GM19455 (cell line): Measurements from ENCODE around the gene NSUN4.
"Not testable (repeated sequence)": the region's sequence is repeated elsewhere in the genome, so short reads cannot be mapped to it uniquely, and the experiment has no call there.

Experiments
- ATAC-seq: cut with Tn5 transposase; IDR thresholded peaks from one replicate; pipeline ENCODE4 v1.9.1; 2021; ENCODE audit not compliant: unreplicated experiment

Gene NSUN4

DNA sequence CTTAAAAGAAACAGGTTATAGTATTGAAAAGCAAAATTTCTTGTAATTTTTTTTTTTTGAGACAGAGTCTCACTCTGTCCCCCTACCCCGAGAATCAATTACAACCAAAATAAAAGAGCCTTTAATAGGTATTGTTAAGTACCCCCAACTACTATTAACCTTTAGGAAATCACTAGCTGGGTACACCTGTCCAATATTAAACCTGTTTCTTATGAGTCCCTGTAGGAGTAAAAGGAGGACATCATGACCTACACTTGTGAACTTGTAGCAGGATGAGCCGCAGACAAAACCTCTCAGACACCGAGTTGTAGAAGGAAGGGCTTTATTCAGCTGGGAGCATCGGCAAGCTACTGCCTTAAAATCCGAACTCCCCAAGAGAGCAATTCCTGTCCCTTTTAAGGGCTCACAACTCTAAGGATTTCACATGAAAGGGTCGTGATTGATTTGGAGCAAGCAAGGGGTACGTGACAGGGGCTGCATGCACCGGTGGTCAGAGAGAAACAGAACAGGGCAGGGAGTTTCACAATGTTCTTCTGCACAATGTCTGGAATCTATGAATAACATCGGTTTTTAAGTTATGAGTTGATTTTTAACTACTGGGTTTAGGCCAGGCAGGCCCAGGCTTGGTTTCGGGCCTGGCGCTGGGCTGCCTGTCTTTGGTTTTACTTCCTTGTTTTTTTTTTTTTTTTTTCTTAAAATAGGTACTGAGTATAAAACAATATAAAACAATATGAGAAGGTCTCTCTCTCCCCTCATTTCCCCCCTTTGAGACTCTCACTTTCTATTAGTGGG is 15.1 kb upstream of the NSUN4 start:
- peak; percentile 58 for ATAC-seq

DNA sequence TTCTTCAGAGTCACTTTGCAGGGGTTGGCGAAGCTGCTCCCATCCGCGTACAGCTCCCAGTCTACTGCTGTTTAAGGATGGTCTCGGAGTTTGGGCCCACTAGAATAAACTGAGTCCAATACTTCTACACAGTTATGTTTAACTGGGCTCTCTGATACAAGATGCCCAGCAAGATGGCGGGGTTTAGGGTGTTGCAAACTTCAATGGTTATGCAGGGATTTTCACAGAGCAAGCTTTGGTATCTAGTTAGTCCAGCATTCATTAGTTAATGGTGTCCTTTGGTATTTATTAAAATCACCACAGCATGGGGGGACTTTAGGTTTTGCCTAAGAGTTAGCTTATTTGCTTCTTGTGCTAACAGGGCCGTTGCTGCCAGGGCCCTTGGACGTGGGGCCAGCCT is 12.4 kb upstream of the NSUN4 start:
- ATAC-seq, result not testable (repeated sequence)

- not testable (repeated sequence) for ATAC-seq
Measured at GRCh38 chr1:46329807-46330206, 10.8 kb upstream of the NSUN4 start.

DNA sequence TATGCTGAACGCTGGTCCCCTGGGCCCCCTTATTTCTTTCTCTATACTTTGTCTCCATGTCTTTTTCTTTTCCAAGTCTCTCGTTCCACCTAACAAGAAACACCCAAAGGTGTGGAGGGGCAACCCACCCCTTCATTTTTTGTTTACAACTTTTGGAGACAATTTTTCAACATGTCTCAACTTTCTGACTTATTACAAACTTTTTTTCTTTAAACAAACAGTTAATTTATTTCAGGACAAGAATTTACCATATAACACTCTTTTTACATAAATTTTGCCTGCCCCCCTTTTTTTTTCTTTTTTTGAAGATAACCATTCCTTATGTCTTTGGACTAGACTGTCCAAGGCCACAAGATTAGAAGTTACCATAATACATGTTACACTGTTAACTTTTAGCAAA is 10.2 kb upstream of the NSUN4 start:
- ATAC-seq, result not testable (repeated sequence)

DNA sequence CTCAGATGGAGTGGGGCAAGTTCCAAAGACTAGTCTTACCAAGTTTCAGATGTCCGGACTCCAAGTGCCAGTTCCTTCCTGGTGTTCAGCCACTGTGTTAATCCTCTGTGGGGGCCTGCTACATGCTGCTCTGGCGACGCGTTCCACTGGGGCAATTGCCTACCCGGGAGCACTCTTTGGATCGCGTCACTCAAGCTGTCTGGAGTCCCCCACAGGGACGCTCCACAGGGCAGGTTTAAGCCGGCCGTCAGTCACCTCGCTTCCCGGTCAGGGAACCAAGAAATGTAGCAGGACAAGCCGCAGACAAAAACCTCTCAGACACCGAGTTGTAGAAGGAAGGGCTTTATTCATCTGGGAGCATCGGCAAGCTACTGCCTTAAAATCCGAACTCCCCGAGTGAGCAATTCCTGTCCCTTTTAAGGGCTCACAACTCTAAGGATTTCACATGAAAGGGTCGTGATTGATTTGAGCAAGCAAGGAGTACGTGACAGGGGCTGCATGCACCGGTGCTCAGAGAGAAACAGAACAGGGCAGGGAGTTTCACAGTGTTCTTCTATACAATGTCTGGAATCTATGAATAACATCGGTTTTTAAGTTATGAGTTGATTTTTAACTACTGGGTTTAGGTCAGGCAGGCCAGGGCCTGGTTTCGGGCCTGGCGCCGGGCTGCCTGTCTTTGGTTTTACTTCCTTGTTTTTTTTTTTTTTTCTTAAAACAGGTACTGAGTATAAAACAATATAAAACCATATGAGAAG is 8.6 kb upstream of the NSUN4 start:
- not testable (repeated sequence) for ATAC-seq

DNA sequence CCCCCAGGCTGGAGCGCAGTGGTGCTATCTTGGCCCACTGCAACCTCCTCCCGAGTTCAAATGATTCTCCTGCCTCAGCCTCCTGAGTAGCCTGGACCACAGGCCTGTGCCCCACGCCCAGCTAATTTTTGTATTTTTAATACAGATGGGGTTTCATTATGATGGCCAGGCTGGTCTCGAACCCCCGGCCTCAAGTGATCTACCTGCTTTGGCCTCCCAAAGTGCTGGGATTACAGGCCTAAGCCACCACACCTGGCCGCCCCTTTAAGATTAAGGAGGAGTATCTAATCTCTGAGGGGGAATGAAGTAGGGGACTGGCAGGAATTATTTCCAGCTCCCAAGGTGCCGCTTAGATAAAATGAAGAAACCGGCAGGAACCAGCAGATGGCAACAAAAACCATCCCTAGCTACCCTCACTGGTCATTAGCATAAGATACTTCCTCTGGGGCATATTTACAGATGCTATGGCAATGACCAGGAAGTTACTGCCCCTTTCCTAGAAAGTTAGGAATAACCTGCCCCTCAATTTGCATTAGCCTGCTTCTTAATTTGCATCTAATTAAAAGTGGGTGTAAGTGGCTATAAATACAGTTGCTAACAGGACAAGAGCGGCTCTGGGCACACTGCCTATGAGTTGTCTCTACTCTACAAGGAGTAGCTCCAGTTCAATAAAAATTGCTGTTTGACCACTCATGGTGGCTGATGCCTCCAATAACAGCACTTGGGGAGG is 7.1 kb upstream of the NSUN4 start:
- peak; percentile 46 for ATAC-seq

- no peak for ATAC-seq
Measured at GRCh38 chr1:46334030-46334384, 6.6 kb upstream of the NSUN4 start.

GRCh38 chr1:46335081-46335480 is 5.5 kb upstream of the NSUN4 start:
- ATAC-seq, result no peak

- not testable (repeated sequence) for ATAC-seq
Measured at GRCh38 chr1:46337409-46337808, 3.2 kb upstream of the NSUN4 start.

DNA sequence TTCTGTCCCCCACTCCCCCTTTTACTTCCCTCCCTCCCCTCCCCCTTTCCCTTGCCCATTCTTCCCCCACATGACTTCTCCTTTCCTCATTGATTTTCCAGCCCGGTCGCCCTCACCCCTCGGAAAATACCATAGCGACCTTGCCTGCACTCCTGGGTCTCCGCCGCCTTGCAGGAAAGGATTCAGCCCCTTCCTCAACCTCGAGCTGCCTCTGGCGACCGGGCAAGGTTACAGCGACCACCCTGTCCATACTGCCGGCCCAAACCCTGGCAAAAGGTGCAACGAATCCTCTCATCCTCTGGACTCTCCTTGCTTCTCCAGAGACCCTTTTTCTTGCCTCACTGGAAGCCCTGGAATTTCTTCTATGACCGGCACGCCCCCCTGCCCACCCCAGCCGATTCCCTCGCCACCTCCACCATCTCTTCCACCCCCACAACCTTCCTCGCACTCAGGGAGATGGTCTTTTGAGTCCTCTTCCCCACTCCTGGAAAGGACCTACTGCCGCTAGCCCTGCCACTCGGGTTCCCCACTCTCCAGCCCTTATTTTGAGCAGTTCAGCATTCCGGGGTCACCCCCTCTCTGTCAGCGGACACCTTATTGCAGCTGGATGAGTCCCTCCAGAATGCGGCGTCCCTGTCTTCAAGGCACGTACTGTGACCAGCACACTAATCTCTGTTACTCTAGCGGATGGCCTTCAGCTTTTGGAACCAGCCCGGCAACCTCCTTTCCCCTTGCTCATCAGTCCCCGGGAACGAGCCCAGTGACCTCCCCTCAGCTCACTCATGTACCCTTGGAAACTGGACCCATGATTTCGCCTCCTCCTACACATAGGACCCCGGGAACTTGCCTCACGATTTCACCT is 846 bp downstream of the NSUN4 start:
- ATAC-seq, result no peak

- no peak for ATAC-seq
Measured at GRCh38 chr1:46342084-46342656, 1.6 kb downstream of the NSUN4 start.

- no peak for ATAC-seq
Measured at GRCh38 chr1:46342677-46343350, 2.2 kb downstream of the NSUN4 start.

DNA sequence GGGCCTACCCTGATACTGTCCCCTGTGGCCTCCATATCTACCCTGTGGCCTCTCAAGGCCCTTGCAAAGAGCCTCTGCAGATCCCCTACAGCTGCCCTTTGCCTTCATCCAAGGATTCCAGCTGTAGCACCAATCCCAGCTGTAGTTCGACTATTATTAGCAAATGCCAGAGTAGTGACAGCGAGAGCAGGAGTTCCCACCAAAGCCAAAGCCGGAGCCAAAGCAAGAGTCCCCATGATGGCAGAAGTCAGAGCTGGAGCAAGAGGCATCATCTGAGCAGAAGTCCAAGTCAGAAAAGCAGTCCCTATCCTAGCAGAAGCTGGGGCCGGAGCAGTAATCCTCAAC is 2.7 kb downstream of the NSUN4 start:
- ATAC-seq, result no peak

DNA sequence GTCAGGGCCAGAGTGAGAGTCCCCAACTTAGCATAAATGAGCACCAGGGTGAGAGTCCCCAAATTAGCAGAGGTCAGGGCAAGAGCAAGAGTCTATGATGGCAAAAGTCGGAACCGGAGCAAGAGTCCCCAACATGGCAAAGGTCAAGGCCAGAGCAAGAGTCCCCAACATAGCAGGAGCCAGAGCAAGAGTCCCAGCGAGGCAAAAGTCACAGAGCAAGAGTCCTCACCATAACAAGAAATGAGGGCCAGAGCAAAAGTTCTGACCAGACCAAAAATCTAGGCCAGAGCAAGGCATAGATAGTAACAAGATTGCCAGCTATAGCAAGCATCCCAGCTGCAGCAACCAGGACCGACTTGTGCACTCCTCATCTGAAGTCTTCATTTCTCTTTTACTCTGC is 3.1 kb downstream of the NSUN4 start:
- no peak for ATAC-seq

DNA sequence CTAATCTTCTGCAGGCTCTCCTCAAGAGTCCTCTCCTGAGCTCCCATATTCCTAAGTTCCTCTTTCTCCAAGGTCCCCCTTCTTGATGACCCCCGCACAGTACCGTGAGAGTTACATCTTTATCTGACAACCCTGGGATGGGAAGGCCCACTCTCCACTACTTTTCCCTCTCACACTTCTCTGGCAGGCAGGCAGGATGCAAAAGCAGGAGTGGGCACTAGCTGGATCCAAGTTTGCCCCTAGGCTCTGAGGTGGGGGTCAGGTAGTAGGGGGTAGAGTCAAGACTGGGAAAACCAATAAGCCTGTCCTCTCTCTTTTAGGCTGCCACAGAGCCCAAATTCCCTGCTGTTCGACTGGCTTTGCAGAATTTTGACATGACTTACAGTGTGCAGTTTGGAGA is 3.9 kb downstream of the NSUN4 start:
- no peak for ATAC-seq

DNA sequence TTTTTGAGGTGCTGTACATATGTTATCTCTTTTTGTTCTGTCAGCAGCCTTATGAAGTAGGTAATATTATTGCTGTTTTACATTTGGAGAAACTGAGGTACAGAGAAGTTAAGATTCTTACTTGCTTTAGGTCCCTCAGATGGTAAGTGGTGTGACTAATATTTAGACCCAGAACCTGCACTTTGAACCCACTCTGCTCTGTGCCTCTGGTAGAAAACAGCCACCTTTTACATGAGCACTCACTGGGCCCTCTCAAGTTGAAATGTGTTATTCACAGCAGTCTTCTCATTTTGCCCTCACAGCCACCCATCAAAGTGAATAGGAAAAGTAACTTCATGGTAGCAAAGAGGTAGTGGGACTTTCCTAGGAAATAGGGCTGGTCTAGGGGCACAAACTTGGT is 4.7 kb downstream of the NSUN4 start:
- no peak for ATAC-seq

- ATAC-seq, result no peak
Measured at GRCh38 chr1:46352363-46352762, 11.8 kb downstream of the NSUN4 start.

DNA sequence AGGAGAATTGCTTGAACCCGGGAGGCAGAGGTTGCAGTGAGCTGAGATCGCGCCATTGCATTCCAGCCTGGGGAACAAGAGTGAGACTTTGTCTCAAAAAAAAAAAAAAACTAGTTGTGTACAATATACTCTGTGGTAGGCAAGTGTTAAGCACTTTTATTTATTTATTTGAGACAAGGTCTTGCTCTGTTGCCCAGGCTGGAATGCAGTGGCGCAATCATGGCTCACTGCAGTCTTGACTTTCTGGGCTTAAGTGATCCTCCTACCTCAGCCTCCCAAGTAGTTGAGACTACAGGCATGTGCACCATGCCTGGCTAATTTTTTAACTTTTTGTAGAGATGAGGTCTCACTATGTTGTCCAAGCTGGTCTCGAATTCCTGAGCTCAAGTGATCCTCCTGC is 15.3 kb downstream of the NSUN4 start:
- ATAC-seq, result not testable (repeated sequence)

DNA sequence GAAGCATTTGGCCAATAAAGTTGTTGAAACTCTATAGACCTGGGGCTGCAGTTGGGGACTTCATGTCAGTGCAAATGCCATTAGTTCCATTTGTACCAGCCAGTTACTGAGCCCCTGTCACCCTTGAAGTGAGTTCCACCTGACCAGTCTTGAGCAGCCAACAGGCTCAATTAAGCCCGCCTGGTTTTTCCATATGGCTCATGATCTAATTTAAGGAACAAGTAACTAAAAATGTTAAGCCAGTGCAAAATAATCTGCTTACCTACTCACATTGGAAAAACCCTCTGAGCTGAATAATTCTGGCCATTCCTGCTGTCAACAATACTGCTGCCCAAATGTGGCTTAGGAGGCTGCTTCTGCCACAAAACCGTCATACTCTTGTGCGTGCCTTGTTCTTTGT is 21.6 kb downstream of the NSUN4 start:
- no peak for ATAC-seq

GRCh38 chr1:46363121-46363520 is 22.5 kb downstream of the NSUN4 start:
- no peak for ATAC-seq
